PC-9 (cell line): ENCODE measurements around the gene ELMO1. TPM values are rescaled to one million over a fixed set of nuclear protein-coding genes. Genes with fewer than 3 reads are reported as not detected.

Experiments used
- BruUV-seq: library from RNA; stranded (reverse); fragments of 400-500 nt; replicated peaks from 2 replicates; lab custom pipeline; 2021; lab: Mats Ljungman, UMichigan
- CTCF ChIA-PET: fragments of 300-600 bp; sonication (Branson Sonifier 250); formaldehyde crosslinking; loops from one replicate; lab custom pipeline; 2022; ENCODE audit warnings: antibody characterized with exemption; lab: Charles Lee
- POLR2A ChIA-PET: fragments of 300-600 bp; sonication (Branson Sonifier 250); formaldehyde crosslinking; loops from one replicate; lab custom pipeline; 2022; ENCODE audit warnings: antibody characterized with exemption; ENCODE audit not compliant: unreplicated experiment; lab: Charles Lee
- DNase-seq, 2 experiments: peaks; one replicate each; pipeline versions ENCODE4 v3.0.0 to v3.0.0-alpha.2; 2015 to 2022; ENCODE audit warnings: mixed read lengths in 1 of 2
- H2AFZ ChIP-seq: fragments of 200-600 bp; sonication (generic); 2 replicates; pipeline ENCODE4 v1.8.1; 2017; ENCODE audit warnings: antibody characterized with exemption
- H3F3A ChIP-seq: fragments of 200-600 bp; sonication (generic); 2 replicates; pipeline ENCODE4 v1.8.1; 2017; ENCODE audit warnings: antibody characterized with exemption, mild to moderate bottlenecking, low read depth; ENCODE audit not compliant: insufficient read depth
- H3K27ac ChIP-seq: fragments of 200-600 bp; sonication (generic); 2 replicates; pipeline ENCODE4 v1.6.1; 2016; ENCODE audit warnings: mixed run types
- H3K27me3 ChIP-seq: fragments of 200-600 bp; sonication (generic); 2 replicates; pipeline ENCODE4 v1.6.1; 2016; ENCODE audit warnings: low read depth, mixed run types; ENCODE audit not compliant: insufficient read depth
- H3K36me3 ChIP-seq: fragments of 200-600 bp; sonication (generic); 2 replicates; pipeline ENCODE4 v1.6.1; 2016; ENCODE audit warnings: low read depth, mixed run types
- H3K4me1 ChIP-seq: fragments of 200-600 bp; sonication (generic); replicated peaks from 2 replicates; pipeline ENCODE4 v1.6.1; 2016; ENCODE audit warnings: mixed run types; ENCODE audit not compliant: insufficient read depth
- H3K4me2 ChIP-seq: fragments of 200-600 bp; sonication (generic); 2 replicates; pipeline ENCODE4 v1.6.1; 2017; ENCODE audit warnings: mixed run types
- H3K4me3 ChIP-seq: fragments of 200-600 bp; sonication (generic); 2 replicates; pipeline ENCODE4 v1.6.1; 2016; ENCODE audit warnings: mixed run types
- H3K79me2 ChIP-seq: fragments of 200-600 bp; sonication (generic); 2 replicates; pipeline ENCODE4 v1.6.1; 2017; ENCODE audit warnings: low read depth, mixed run types
- H3K9me2 ChIP-seq: fragments of 200-600 bp; sonication (generic); 2 replicates; pipeline ENCODE4 v1.8.1; 2017; ENCODE audit warnings: mild to moderate bottlenecking; ENCODE audit not compliant: insufficient read depth
- H3K9me3 ChIP-seq: fragments of 200-600 bp; sonication (generic); 2 replicates; pipeline ENCODE4 v1.8.1; 2016; ENCODE audit warnings: low read depth; ENCODE audit not compliant: insufficient read depth
- H4K20me1 ChIP-seq: fragments of 200-600 bp; sonication (generic); 2 replicates; pipeline ENCODE4 v1.8.1; 2017; ENCODE audit not compliant: insufficient read depth
- EZH2 ChIP-seq: fragments of 200-600 bp; sonication (generic); IDR thresholded peaks from 2 replicates; pipeline ENCODE4 v1.8.0; 2017; ENCODE audit warnings: antibody characterized with exemption, low read depth
- intact Hi-C: fragments of 100-400 bp; cut with micrococcal nuclease; formaldehyde crosslinking; loops from one replicate; pipeline ENCODE4 v1.10.0; 2022; ENCODE audit not compliant: unreplicated experiment
- total RNA-seq: library from RNA; stranded (reverse); gene quantifications from 2 replicates; pipeline ENCODE4 v1.2.3, GENCODE V29; 2021
- TF ChIP-seq, protein P1 (sequence below): fragments of 200-600 bp; sonication (generic); conservative IDR thresholded peaks from 2 replicates; pipeline ENCODE4 v1.6.1; 2017; ENCODE audit warnings: mixed run types, antibody characterized with exemption, mild to moderate bottlenecking, moderate library complexity

The ELMO1 gene
- total RNA-seq, 1 experiment from 2014 or later = 4.8 TPM

DNA sequence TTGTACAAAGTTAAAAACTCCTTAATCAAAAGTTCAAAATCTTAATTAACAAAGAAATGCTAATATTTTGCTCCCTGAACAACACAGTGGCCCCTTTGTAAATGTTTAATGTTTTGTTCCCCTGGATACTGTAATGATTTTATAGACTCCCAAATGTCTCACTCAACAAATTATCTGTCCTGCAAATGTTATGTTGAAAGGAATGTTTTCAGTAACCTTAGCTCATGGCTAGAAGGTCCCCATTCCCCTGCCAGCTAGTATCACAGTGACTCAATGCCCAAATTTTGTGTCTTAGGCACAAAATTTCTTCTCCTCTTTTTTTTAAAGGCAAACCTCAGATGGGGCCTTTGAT lies 298.9 kb downstream of the ELMO1 start:
- BruUV-seq = no TSS peak
- Histone ChIP-seq H2AFZ (no peak overlapping the region), H3K9me2 (no peaks in the 10 kb centered on the region), H4K20me1 (no peaks in the 10 kb centered on the region), H3F3A (no peaks in the 10 kb centered on the region), H3K9me3 (no peaks in the 10 kb centered on the region), H3K4me1 (no peaks in the 10 kb centered on the region), H3K27ac (no peak overlapping the region), H3K27me3 (peaks cover 36% of the 10 kb centered on the region), H3K4me3 (no peak overlapping the region), H3K36me3 (no peaks in the 10 kb centered on the region), H3K4me2 (no peak overlapping the region), H3K79me2 (no peaks in the 10 kb centered on the region)
- TF ChIP-seq, protein P1, sequence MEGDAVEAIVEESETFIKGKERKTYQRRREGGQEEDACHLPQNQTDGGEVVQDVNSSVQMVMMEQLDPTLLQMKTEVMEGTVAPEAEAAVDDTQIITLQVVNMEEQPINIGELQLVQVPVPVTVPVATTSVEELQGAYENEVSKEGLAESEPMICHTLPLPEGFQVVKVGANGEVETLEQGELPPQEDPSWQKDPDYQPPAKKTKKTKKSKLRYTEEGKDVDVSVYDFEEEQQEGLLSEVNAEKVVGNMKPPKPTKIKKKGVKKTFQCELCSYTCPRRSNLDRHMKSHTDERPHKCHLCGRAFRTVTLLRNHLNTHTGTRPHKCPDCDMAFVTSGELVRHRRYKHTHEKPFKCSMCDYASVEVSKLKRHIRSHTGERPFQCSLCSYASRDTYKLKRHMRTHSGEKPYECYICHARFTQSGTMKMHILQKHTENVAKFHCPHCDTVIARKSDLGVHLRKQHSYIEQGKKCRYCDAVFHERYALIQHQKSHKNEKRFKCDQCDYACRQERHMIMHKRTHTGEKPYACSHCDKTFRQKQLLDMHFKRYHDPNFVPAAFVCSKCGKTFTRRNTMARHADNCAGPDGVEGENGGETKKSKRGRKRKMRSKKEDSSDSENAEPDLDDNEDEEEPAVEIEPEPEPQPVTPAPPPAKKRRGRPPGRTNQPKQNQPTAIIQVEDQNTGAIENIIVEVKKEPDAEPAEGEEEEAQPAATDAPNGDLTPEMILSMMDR = no peak
- TF ChIP-seq EZH2 = no peak
- intact Hi-C loops = no loop called here
- DNase-seq = no peak
- ChIA-PET POLR2A (interaction anchor here (0.7 kb wide), 1 partner anchor 70 kb away, joined by 3 read pairs; no protein-coding TSS in a partner anchor), CTCF (no interaction called here)

DNA sequence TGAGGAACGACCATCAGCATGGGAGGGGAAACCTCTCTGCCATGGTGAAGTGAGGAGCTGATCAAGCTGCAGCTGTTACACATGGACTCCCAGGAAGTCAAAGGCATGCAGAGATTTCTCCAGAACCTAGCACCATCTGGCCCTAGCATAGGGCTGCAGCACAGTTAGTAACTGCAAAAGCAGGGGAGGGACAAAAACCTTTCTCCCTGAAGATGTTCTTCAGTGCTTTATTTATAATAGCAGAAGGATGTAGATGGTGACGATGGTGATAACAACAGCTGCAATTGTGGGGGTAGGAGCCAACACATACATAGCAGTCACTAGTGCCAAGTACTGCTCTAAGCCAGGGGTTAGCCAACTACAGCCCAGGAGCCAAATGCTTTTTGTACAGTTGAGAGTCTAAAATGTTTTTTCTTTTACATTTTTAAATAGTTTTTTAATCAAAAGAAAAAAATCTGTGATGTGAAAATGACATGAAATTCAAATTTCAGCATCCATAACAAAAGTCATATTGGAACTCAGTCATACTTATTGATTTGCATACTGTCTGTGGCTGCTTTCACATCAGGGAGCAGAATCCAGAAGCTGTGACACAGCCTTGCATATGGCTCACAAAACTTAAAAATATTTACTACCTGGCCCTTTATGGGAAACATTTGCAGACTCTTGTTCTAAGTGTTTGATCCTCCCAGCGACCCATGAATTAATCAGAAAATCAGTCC lies 299.5 kb downstream of the ELMO1 start:
- DNase-seq = no peak
- TF ChIP-seq EZH2 = no peak
- TF ChIP-seq, protein P1 = no peak
- CTCF ChIA-PET = no interaction called here
- H3K27me3 ChIP-seq = peaks cover 36% of the 10 kb centered on the region
- H3K9me3 ChIP-seq = no peaks in the 10 kb centered on the region
- no peaks in the 10 kb centered on the region for H3F3A ChIP-seq
- POLR2A ChIA-PET = no interaction called here
- no peaks in the 10 kb centered on the region for H3K4me1 ChIP-seq
- H4K20me1 ChIP-seq = no peaks in the 10 kb centered on the region
- no peak overlapping the region for H3K4me2 ChIP-seq
- no peak overlapping the region for H2AFZ ChIP-seq
- no peaks in the 10 kb centered on the region for H3K36me3 ChIP-seq
- no peak overlapping the region for H3K4me3 ChIP-seq
- no peak overlapping the region for H3K27ac ChIP-seq
- intact Hi-C loops = no loop called here
- no peaks in the 10 kb centered on the region for H3K79me2 ChIP-seq
- no peaks in the 10 kb centered on the region for H3K9me2 ChIP-seq
- BruUV-seq = no TSS peak

DNA sequence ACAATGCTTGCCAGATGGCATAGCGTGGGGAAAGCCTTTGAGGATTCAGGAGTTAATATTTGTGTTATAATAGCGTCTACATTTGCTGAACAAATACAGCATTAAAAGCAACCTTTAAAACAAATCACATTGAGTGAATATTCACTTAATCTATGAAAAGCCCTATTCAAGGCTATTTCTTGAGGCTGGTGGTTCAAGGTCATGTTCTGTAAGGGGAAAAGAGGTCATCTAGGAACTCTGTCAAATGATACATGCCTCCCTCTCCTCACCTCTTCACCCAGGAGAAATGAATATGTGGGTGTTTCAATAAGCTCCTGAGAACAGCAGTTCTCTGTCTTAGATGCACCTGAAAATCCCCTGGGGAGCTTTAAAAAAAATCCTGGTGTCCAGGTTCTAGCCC lies 303.0 kb downstream of the ELMO1 start:
- H3K4me2 ChIP-seq = no peak overlapping the region

More for the DNA sequence above, 303.0 kb downstream of the ELMO1 start:
- no peaks in the 10 kb centered on the region for H3F3A ChIP-seq
- no TSS peak for BruUV-seq
- H2AFZ ChIP-seq = no peak overlapping the region
- no peak overlapping the region for H3K27ac ChIP-seq
- H3K4me1 ChIP-seq = no peaks in the 10 kb centered on the region
- no peaks in the 10 kb centered on the region for H3K9me2 ChIP-seq
- no peaks in the 10 kb centered on the region for H4K20me1 ChIP-seq
- intact Hi-C loops = no loop called here
- no peaks in the 10 kb centered on the region for H3K36me3 ChIP-seq
- ChIA-PET CTCF (no interaction called here), POLR2A (no interaction called here)
- no peaks in the 10 kb centered on the region for H3K79me2 ChIP-seq
- no peak for TF ChIP-seq EZH2
- TF ChIP-seq, protein P1 = no peak
- peaks cover under 1% of the 10 kb centered on the region; the same call in 1 of the 2 replicates for H3K27me3 ChIP-seq
- H3K9me3 ChIP-seq = no peaks in the 10 kb centered on the region
- no peak overlapping the region for H3K4me3 ChIP-seq
- DNase-seq = no peak
